ENCODE measurements around the gene GOPC. TPM values are rescaled to one million over a fixed set of nuclear protein-coding genes. Genes with fewer than 3 reads are reported as not detected.

Gene GOPC
- polyA plus RNA-seq, 3 donors from 2014 or later: 5.3 to 17.8 (median 8.3) TPM

DNA sequence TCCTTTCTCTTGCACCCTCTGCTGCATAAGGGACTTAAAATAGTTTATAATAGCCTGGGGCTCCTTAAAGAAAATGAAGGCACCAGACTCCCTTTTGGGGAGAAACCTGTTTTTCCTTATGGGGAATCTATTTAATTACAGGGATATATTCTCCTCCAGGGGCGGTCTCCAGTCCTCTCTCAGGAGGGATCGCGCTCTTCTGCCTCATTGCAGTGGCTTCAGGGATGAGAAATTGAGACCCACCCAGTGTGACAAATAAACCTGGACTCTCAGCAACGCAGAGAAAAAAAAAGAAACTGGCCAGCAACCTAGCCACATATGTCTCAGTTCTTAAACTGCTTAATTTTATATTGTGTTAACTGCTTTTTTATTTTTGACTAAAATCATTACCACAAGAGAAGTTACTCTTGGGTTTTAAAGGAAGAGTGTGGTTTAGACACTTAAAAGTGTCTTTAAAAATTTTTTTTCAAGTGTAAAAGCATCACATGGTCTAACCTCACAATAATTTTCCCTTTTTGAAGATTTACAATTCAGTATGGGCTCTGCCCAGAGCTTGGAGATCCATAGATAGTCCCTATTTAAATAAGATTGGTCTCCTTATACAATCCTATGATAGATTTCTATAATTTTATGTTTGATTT lies 11.7 kb upstream of the GOPC start:
- Mint-ChIP-seq H3K4me3 (peak overlapping the region; percentile 77 to 87 (median 83)), H3K36me3 (no peaks in the 10 kb centered on the region), H3K27ac (peak overlapping the region; percentile 80 to 90 (median 81)), H3K9me3 (peaks cover 0 to 11% (median 5%) of the 10 kb centered on the region in 6 donors), H3K27me3 (ENCODE audit: low read depth in 3 of 3) (peaks cover 18 to 28% (median 26%) of the 10 kb centered on the region in 3 donors), H3K4me1 (peaks cover 57 to 58% of the 10 kb centered on the region in 2 donors)
- peak; percentile 60 to 65 (median 64) for DNase-seq

DNA sequence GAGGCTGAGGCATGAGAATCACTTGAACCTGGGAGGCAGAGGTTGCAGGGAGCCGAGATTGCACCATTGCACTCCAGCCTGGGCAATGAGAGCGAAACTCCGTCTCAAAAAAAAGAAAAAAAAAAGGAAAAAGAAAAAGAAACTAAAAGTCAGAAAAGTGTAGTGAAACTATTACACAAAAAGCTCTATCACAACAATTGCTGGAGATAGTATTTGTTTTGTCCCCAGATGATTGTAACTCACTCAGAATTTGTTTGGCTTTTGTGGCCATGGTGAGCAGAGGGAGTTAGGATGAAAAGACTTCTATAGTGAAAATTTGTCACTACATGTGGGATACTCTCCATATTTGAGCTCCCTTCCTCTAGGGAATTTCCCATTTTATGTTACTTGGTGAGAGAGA lies 5.2 kb upstream of the GOPC start:
- Mint-ChIP-seq H3K27ac (no peak overlapping the region), H3K9me3 (no peaks in the 10 kb centered on the region), H3K4me1 (peaks cover 13 to 15% of the 10 kb centered on the region in 2 donors), H3K27me3 (ENCODE audit: low read depth in 3 of 3) (peaks cover under 1 to 1% (median 1%) of the 10 kb centered on the region in 3 donors), H3K4me3 (no peak overlapping the region), H3K36me3 (no peaks in the 10 kb centered on the region)
- DNase-seq: no peak

DNA sequence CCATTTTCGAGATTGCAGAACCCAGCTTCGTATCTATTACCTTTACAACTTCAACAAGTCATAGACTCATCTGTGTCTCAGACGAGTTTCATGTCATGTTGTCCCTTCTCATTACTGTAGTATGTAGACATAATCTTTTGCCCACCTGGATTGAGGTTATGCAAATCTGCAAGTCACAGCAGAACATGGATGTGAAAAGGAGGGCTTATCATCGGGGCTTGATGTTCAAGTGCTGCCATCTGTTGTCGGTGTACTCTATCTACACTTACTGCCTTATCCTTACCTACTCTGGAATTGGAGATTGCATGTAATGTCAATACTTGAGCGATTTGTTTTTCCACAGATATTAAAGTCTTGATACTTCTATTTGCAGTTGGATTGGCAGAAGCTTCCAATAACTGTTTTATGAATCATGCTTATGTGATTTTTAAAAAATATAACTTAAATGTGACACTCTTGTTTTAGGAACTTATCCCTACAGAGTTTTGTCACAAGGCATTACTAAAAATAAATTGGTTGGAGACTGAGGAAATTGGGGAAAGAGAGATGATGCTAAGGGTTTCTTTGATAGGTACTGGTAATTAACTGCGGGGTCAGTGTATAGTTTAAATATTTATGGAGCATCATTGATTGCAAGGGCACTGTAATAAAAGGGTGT lies 3.0 kb upstream of the GOPC start:
- H3K36me3 Mint-ChIP-seq: no peaks in the 10 kb centered on the region
- peaks cover 5 to 6% (median 5%) of the 10 kb centered on the region in 3 donors for H3K27me3 Mint-ChIP-seq (ENCODE audit: low read depth in 3 of 3)
- peak; percentile 44 to 62 (median 53) for DNase-seq
- H3K4me1 Mint-ChIP-seq: peaks cover 16 to 28% of the 10 kb centered on the region in 2 donors
- H3K4me3 Mint-ChIP-seq: peak overlapping the region in 1 of 5 donors; percentile 23
- peak overlapping the region in 3 of 6 donors; percentile 17 to 38 (median 29) for H3K27ac Mint-ChIP-seq
- no peaks in the 10 kb centered on the region for H3K9me3 Mint-ChIP-seq

DNA sequence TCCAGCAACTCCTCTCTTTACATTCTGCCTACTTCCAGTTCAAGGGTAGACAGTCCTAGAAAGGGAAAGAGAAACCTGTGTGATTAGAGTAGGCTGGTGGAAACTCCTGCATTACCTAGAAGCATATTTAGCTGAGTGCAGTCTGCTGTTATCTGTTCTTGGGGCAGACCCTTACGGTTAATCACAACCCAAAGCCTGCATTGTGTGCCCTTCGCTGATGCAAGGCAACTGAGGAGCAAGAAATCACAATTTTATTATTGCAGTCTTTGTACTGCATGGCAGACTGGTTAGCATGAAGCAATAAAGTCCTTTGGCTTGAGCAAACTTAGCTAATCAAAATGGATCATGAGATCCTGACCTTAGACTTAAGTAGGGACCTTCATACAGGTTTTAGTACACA lies 1.5 kb upstream of the GOPC start:
- H3K4me1 Mint-ChIP-seq: peaks cover 16 to 39% of the 10 kb centered on the region in 2 donors
- H3K27ac Mint-ChIP-seq: no peak overlapping the region
- no peaks in the 10 kb centered on the region for H3K36me3 Mint-ChIP-seq
- H3K9me3 Mint-ChIP-seq: no peaks in the 10 kb centered on the region
- DNase-seq: no peak
- H3K4me3 Mint-ChIP-seq: peak overlapping the region in 1 of 5 donors; percentile 11
- H3K27me3 Mint-ChIP-seq (ENCODE audit: low read depth in 3 of 3): peaks cover 5 to 6% (median 5%) of the 10 kb centered on the region in 3 donors

DNA sequence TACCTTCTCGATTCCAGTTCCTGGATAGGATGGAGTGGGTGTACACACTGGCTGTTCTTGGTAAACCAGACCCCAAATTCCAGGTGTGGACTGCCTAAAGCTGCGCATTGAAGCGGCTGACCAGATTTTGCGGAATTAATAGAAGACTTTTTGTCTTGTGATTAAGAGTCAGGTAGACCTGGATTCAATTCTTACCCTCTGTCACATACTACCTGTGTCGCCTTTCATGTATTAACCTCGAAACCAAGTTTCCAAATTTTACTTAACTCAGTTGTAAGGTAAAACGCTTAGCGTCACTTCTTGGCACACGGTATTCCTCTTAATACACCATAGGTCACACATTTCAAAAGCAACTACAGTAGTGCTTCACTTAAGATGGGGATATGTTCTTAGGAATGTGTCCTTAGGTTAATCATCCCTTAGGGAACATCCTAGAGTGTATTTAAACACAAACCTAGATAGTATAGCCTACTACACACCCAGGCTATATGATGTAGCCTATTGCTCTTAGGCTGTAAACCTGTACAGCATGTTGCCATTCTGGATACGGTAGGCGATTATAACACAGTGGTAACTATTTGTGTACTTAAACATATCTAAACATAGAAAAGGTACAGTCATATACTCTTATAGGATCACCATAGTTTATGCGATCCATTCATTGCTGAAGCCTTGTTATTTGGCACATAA lies 733 bp upstream of the GOPC start:
- Mint-ChIP-seq H3K27me3 (ENCODE audit: low read depth in 3 of 3) (peaks cover 5 to 6% (median 5%) of the 10 kb centered on the region in 3 donors), H3K27ac (peak overlapping the region; percentile 92 to 99 (median 98)), H3K4me1 (peaks cover 16 to 47% of the 10 kb centered on the region in 2 donors), H3K9me3 (no peaks in the 10 kb centered on the region), H3K36me3 (peaks cover 0 to 5% (median 0%) of the 10 kb centered on the region in 3 donors), H3K4me3 (peak overlapping the region; percentile 95 to 100 (median 99))
- no peak for DNase-seq

DNA sequence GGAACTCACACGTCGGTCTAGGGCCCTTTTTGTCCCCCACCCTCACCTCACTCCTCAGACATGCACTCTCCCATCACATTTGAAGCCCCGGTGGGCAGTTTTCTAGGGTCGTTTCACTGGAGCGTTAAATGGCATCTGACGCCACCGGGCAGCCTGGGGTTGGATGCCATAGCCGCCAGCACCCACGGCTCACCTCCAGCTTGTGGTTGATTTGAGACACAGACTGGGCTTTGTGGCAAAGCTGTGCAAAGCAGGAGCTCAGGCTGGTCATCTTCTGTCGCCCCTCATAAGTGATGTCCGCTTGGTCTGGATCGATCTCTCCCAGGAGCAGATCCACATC lies 530 bp downstream of the GOPC start:
- Mint-ChIP-seq H3K9me3 (no peaks in the 10 kb centered on the region), H3K27me3 (ENCODE audit: low read depth in 3 of 3) (peaks cover 5 to 6% (median 5%) of the 10 kb centered on the region in 3 donors), H3K27ac (peak overlapping the region; percentile 92 to 99 (median 98)), H3K4me1 (peaks cover 16 to 53% of the 10 kb centered on the region in 2 donors), H3K36me3 (peaks cover 0 to 14% (median 6%) of the 10 kb centered on the region in 3 donors), H3K4me3 (peak overlapping the region; percentile 95 to 100 (median 99))
- DNase-seq: no peak

DNA sequence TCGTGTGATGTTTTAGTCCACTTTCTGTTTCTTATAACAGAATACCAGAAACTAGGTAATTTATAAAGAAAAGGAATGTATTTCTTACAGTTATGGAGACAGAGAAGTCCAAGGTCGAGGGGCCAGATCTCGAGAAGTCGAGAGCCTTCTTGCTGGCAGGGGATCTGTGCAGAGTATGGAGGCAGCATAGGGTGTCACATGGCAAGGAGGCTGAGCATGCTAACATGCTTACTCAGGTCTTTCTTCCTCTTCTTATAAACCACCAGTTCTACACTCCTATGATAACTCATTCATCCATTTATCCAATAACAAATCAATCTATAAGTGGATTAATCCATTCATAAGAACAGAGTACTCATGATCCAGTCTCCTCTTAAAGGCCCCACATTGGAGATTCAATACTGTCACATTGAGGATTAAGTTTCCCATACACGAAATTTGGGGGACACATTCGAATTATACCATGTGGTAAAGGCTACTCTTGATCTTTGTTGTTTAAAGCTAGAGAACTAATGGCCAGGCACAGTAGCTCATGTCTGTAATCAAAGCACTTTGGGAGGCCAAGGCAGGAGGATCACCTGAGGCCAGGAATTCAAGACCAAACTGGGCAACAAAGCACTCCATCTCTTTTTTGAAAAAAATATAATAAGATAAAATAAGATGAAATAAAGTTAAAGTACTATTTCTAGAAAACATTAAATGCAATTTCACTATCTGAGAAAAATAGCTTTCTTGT lies 2.1 kb downstream of the GOPC start:
- peak overlapping the region; percentile 47 to 99 (median 77) for H3K27ac Mint-ChIP-seq
- H3K4me3 Mint-ChIP-seq: peak overlapping the region; percentile 95 to 100 (median 99)
- no peaks in the 10 kb centered on the region for H3K9me3 Mint-ChIP-seq
- no peak for DNase-seq
- H3K36me3 Mint-ChIP-seq: peaks cover 11 to 18% (median 12%) of the 10 kb centered on the region in 3 donors
- H3K4me1 Mint-ChIP-seq: peaks cover 14 to 67% of the 10 kb centered on the region in 2 donors
- H3K27me3 Mint-ChIP-seq (ENCODE audit: low read depth in 3 of 3): peaks cover 5 to 6% (median 5%) of the 10 kb centered on the region in 3 donors

DNA sequence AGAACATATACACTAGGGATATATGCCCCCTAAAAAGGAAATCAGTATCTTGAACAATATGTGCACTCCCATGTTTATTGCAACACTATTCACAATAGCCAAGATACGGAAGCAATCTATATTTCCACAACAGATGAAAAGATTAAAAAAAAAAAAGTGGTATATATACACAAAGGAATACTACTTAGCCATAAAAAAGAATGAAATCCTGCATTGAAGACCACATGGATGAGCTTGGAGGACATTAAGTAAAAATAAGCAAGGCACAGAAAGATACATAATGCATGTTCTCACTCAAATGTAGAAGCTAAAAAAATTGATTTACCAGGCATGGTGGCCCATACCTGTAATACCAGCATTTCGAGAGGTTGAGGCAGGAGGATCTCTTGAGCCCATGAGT lies 4.6 kb downstream of the GOPC start:
- Mint-ChIP-seq H3K27me3 (ENCODE audit: low read depth in 3 of 3) (peaks cover 5 to 6% (median 5%) of the 10 kb centered on the region in 3 donors), H3K4me1 (peaks cover 5 to 62% of the 10 kb centered on the region in 2 donors), H3K36me3 (peaks cover 11 to 18% (median 12%) of the 10 kb centered on the region in 3 donors), H3K27ac (peak overlapping the region in 1 of 6 donors; percentile 64), H3K9me3 (no peaks in the 10 kb centered on the region), H3K4me3 (peak overlapping the region in 1 of 5 donors; percentile 11)
- DNase-seq: no peak

DNA sequence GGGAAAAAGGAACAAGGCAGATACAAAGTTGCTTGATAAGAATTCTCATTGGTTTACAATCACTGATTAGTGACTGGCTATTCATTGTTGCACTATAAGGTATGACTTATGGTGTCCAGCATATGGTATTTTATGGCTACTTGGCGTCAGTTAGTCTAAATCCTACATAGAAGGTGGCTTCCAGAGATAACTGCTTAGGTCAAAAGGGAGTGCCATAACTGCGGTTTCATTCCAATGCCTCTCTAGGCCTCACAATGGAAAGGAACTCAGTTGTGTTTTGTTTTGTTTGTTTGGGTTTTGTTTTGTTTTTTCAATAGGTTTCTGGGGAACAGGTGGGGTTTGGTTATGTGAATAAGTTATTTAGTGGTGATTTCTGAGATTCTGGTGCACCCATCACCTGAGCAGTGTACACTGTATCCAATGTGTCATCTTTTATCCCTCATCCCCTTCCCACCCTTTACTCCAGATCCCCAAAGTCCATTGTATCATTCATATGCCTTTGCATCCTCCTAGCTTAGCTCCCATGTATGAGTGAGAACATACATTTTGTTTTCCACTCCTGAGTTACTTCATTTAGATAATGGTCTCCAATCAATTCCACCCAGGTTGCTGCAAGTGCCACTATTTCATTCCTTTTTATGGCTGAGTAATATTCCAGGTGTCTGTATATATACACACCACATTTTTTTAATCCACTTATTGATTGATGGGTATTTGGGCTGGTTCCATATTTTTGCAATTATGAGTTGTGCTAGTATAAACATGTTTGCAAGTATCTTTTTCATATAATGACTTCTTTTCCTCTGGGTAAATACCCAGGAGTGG lies 7.0 kb downstream of the GOPC start:
- H3K27ac Mint-ChIP-seq: peak overlapping the region in 1 of 6 donors; percentile 37
- peaks cover 0 to 1% (median 0%) of the 10 kb centered on the region in 3 donors for H3K27me3 Mint-ChIP-seq (ENCODE audit: low read depth in 3 of 3)

DNA sequence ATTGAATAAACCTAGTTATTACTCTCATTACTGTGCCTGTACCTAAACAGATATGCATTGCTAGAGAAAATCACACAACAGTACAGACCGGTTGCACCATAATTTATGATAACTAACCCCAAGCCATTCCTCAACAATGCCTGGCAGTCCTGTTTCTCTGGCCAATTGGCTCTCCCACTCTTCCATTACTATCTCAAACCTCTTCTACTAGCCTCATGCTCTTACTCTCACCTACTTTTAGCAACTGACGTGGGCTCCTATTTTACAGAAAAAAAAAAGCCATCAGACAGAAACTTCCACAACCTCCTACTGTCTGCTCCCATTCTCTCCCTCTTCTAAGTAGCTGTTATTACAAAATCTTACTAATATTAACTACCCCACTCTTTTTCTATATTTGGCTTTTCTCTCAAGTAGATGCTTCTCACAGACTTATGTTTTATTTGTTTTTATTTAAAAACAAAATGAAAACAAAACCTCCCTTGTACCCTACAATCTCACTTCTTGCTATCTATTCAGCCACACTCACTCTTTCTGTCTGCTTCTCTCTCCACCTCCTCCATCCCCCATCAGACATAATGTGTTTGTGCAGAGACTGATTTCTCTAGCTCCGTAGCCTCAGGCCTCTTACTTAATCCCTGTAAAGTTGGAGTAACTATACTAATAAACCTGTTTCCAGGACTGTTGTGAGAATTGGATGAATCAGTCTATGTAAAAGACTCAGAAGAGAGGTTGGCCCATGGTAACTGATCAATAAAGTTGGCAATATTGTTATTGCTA lies 9.1 kb downstream of the GOPC start:
- Mint-ChIP-seq H3K36me3 (peaks cover 11 to 22% (median 17%) of the 10 kb centered on the region in 3 donors), H3K4me3 (no peak overlapping the region), H3K27ac (no peak overlapping the region), H3K4me1 (peaks cover 13 to 38% of the 10 kb centered on the region in 2 donors), H3K9me3 (no peaks in the 10 kb centered on the region), H3K27me3 (ENCODE audit: low read depth in 3 of 3) (peaks cover 0 to 3% (median 0%) of the 10 kb centered on the region in 3 donors)
- no peak for DNase-seq

More for the DNA sequence above, 7.0 kb downstream of the GOPC start:
- Mint-ChIP-seq H3K4me1 (peaks cover 9 to 53% of the 10 kb centered on the region in 2 donors), H3K36me3 (peaks cover 11 to 18% (median 12%) of the 10 kb centered on the region in 3 donors), H3K9me3 (no peaks in the 10 kb centered on the region), H3K4me3 (no peak overlapping the region)
- no peak for DNase-seq

DNA sequence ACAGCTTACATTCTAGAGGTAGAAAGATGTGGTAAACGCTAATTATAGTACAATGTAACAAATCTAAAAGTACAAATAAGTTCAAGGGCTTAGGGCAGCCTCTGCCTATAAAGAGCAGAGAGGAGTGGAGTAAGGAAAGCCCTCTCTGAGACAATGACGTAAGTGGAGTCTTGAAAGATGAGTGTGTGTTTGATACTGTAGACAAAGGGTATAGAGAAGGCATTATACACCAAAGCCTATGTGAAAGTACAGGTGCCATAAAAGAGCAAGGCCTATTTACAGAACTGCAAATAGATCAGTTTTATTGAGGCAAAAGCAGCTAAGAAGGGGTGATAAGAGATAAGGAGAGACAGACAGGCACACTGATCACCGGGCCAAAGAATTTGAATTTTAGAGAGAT lies 10.9 kb downstream of the GOPC start:
- DNase-seq: no peak
- Mint-ChIP-seq H3K4me3 (no peak overlapping the region), H3K27ac (peak overlapping the region in 2 of 6 donors; percentile 1 to 41), H3K27me3 (ENCODE audit: low read depth in 3 of 3) (peaks cover 0 to 5% (median 0%) of the 10 kb centered on the region in 3 donors), H3K9me3 (no peaks in the 10 kb centered on the region), H3K36me3 (peaks cover 13 to 22% (median 18%) of the 10 kb centered on the region in 3 donors), H3K4me1 (peaks cover 22 to 32% of the 10 kb centered on the region in 2 donors)

DNA sequence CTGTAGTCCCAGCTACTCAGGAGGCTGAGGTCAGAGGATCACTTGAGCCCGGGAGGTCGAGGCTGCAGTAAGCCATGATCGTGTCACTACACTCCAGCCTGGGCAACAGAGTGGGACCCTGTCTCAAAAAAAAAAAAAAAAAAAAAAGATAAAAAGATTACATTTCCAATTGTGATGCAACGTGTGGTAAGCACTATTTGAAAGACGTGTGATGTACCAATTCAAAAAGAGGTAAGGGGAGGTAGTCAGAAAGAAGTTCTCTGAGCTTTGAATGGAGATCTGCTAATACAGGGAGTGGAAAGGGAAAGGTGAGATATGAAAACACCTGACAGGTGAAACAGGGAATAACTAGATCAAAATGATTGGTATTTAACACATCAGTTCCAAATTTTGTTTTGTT lies 11.9 kb downstream of the GOPC start:
- no peak for DNase-seq
- peaks cover 0 to 5% (median 1%) of the 10 kb centered on the region in 3 donors for H3K27me3 Mint-ChIP-seq (ENCODE audit: low read depth in 3 of 3)
- no peaks in the 10 kb centered on the region for H3K9me3 Mint-ChIP-seq
- no peak overlapping the region for H3K27ac Mint-ChIP-seq
- H3K4me3 Mint-ChIP-seq: no peak overlapping the region
- peaks cover 8 to 16% (median 12%) of the 10 kb centered on the region in 3 donors for H3K36me3 Mint-ChIP-seq
- H3K4me1 Mint-ChIP-seq: peaks cover 24 to 31% of the 10 kb centered on the region in 2 donors
